Caco-2 (cell line): ENCODE results near the gene CDC42BPA. TPM values are rescaled to one million over a fixed set of nuclear protein-coding genes. Genes with fewer than 3 reads are reported as not detected.

Source experiments
- BruUV-seq: library from RNA; stranded (reverse); fragments of 400-500 nt; replicated peaks from 2 replicates; lab custom pipeline; 2021; lab: Mats Ljungman, UMichigan
- CTCF ChIA-PET: fragments of 300-600 bp; sonication (Branson Sonifier 250); formaldehyde crosslinking; loops from one replicate; lab custom pipeline; 2022; ENCODE audit warnings: antibody characterized with exemption; lab: Charles Lee
- POLR2A ChIA-PET: fragments of 300-600 bp; sonication (Branson Sonifier 250); formaldehyde crosslinking; loops from one replicate; lab custom pipeline; 2022; ENCODE audit warnings: antibody characterized with exemption; lab: Charles Lee
- DNase-seq, 2 experiments: peaks; one replicate each; pipeline versions ENCODE4 v3.0.0 to v3.0.0-alpha.2; 2020 to 2022
- H3K27me3 ChIP-seq: replicated peaks from 2 replicates; pipeline ENCODE4 v1.6.0; 2011; ENCODE audit warnings: low read length; ENCODE audit not compliant: control insufficient read depth, insufficient read depth
- H3K36me3 ChIP-seq: 2 replicates; pipeline ENCODE4 v1.5.1; 2011; ENCODE audit warnings: low read length; ENCODE audit not compliant: control insufficient read depth, insufficient read depth
- H3K4me1 ChIP-seq: fragments of 250-450 bp; sonication (Bioruptor Pico); 2 replicates; pipeline ENCODE4 v1.5.1; 2020; ENCODE audit warnings: mild to moderate bottlenecking
- H3K4me3 ChIP-seq: 2 replicates; pipeline ENCODE4 v1.5.1; 2011; ENCODE audit warnings: low read depth, mild to moderate bottlenecking, control low read depth, low read length
- H3K9me3 ChIP-seq: fragments of 250-450 bp; sonication (Bioruptor Pico); 2 replicates; pipeline ENCODE4 v1.5.1; 2020; ENCODE audit warnings: mild to moderate bottlenecking, moderate library complexity
- H3K27ac Mint-ChIP-seq: one replicate; pipeline ENCODE4 v1.8.0; 2022; ENCODE audit warnings: mixed read lengths; ENCODE audit not compliant: unreplicated experiment
- H3K27me3 Mint-ChIP-seq: one replicate; pipeline ENCODE4 v1.8.0; 2022; ENCODE audit warnings: mixed read lengths; ENCODE audit not compliant: insufficient read depth, unreplicated experiment
- H3K36me3 Mint-ChIP-seq: one replicate; pipeline ENCODE4 v1.8.0; 2022; ENCODE audit warnings: mild to moderate bottlenecking, mixed read lengths; ENCODE audit not compliant: insufficient read depth, unreplicated experiment
- H3K4me1 Mint-ChIP-seq: one replicate; pipeline ENCODE4 v1.8.0; 2022; ENCODE audit warnings: low read depth, mixed read lengths; ENCODE audit not compliant: unreplicated experiment
- H3K4me3 Mint-ChIP-seq: one replicate; pipeline ENCODE4 v1.8.0; 2022; ENCODE audit warnings: mild to moderate bottlenecking, moderate library complexity, mixed read lengths; ENCODE audit not compliant: unreplicated experiment
- H3K9me3 Mint-ChIP-seq: one replicate; pipeline ENCODE4 v1.8.0; 2022; ENCODE audit warnings: mixed read lengths; ENCODE audit not compliant: unreplicated experiment
- intact Hi-C: fragments of 100-400 bp; cut with micrococcal nuclease; formaldehyde crosslinking; loops from one replicate; pipeline ENCODE4 v1.10.0; 2022; ENCODE audit not compliant: unreplicated experiment
- total RNA-seq: library from RNA; stranded (reverse); gene quantifications from 2 replicates; pipeline ENCODE4 v1.2.3, GENCODE V29; 2022
- TF ChIP-seq, protein P1 (sequence below), 2 experiments: fragments of 200-600 bp in 1 of 2; IDR thresholded peaks; 1 replicate in 1 of 2; 2 replicates in 1 of 2; pipeline versions ENCODE4 v1.5.1 to v1.8.0; 2011 to 2022; ENCODE audit warnings: antibody characterized with exemption in 1 of 2, control low read depth in 1 of 2, inconsistent platforms in 1 of 2, low read depth in 1 of 2, low read length in 1 of 2, mild to moderate bottlenecking in 1 of 2, moderate library complexity in 1 of 2; ENCODE audit not compliant: insufficient read depth in 1 of 2, severe bottlenecking in 1 of 2, unreplicated experiment in 1 of 2

CDC42BPA gene
- total RNA-seq, 1 experiment from 2014 or later: 38.3 TPM

DNA sequence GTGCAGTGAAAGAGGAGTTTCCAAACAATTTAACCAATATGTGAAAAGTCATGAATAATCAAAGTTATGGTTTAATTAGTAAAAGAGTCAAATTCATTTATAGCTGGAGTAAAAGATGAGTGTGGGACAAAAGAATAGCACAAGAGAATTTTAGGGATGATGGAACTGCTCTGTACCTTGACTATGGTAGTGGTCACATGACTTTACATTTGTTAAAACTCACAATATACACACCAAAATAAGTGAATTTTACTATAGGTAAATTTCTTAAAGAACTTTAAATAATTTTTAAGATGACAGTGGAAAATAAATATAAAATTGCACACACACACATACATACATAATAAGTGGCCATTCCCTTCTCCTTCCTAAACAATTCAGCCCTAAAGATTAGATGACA, 13.6 kb downstream of the CDC42BPA start:
- no TSS peak for BruUV-seq
- Histone ChIP-seq H3K36me3 (no peaks in the 10 kb centered on the region), H3K27me3 (no peaks in the 10 kb centered on the region), H3K4me1 (no peaks in the 10 kb centered on the region), H3K4me3 (no peak overlapping the region), H3K9me3 (no peaks in the 10 kb centered on the region)
- TF ChIP-seq, protein P1, sequence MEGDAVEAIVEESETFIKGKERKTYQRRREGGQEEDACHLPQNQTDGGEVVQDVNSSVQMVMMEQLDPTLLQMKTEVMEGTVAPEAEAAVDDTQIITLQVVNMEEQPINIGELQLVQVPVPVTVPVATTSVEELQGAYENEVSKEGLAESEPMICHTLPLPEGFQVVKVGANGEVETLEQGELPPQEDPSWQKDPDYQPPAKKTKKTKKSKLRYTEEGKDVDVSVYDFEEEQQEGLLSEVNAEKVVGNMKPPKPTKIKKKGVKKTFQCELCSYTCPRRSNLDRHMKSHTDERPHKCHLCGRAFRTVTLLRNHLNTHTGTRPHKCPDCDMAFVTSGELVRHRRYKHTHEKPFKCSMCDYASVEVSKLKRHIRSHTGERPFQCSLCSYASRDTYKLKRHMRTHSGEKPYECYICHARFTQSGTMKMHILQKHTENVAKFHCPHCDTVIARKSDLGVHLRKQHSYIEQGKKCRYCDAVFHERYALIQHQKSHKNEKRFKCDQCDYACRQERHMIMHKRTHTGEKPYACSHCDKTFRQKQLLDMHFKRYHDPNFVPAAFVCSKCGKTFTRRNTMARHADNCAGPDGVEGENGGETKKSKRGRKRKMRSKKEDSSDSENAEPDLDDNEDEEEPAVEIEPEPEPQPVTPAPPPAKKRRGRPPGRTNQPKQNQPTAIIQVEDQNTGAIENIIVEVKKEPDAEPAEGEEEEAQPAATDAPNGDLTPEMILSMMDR (IDR thresholded peaks at IDR 0.05; ENCODE audit: insufficient read depth in 1 of 2, low read depth in 1 of 2, low read length in 1 of 2, severe bottlenecking in 1 of 2, unreplicated experiment in 1 of 2): no peak
- intact Hi-C loops: no loop called here
- H3K27me3 Mint-ChIP-seq: no peaks in the 10 kb centered on the region
- no peak overlapping the region for H3K27ac Mint-ChIP-seq
- POLR2A ChIA-PET: no interaction called here
- H3K36me3 Mint-ChIP-seq: no peaks in the 10 kb centered on the region
- no peak for DNase-seq
- H3K4me1 Mint-ChIP-seq: peaks cover 6% of the 10 kb centered on the region
- CTCF ChIA-PET: no interaction called here
- H3K4me3 Mint-ChIP-seq: no peak overlapping the region
- no peaks in the 10 kb centered on the region for H3K9me3 Mint-ChIP-seq

- CTCF ChIA-PET: no interaction called here
- H3K9me3 Mint-ChIP-seq: no peaks in the 10 kb centered on the region
These were observed 14.6 kb downstream of the CDC42BPA start for GRCh38 chr1:227303662-227304061.

GRCh38 chr1:227300682-227301081, 17.6 kb downstream of the CDC42BPA start:
- Mint-ChIP-seq H3K27me3 (no peaks in the 10 kb centered on the region), H3K4me1 (no peaks in the 10 kb centered on the region), H3K27ac (no peak overlapping the region), H3K4me3 (no peak overlapping the region), H3K9me3 (peaks cover 6% of the 10 kb centered on the region), H3K36me3 (no peaks in the 10 kb centered on the region)
- BruUV-seq: no TSS peak
- H3K4me1 ChIP-seq: no peaks in the 10 kb centered on the region
- CTCF ChIA-PET: no interaction called here
- H3K4me3 ChIP-seq: no peak overlapping the region
- intact Hi-C loops: no loop called here
- POLR2A ChIA-PET: no interaction called here
- DNase-seq: no peak
- TF ChIP-seq, protein P1 (IDR thresholded peaks at IDR 0.05; ENCODE audit: insufficient read depth in 1 of 2, low read depth in 1 of 2, low read length in 1 of 2, severe bottlenecking in 1 of 2, unreplicated experiment in 1 of 2): no peak
- H3K36me3 ChIP-seq: no peaks in the 10 kb centered on the region
- H3K9me3 ChIP-seq: no peaks in the 10 kb centered on the region
- H3K27me3 ChIP-seq: no peaks in the 10 kb centered on the region

More at GRCh38 chr1:227303662-227304061, 14.6 kb downstream of the CDC42BPA start:
- Histone ChIP-seq H3K9me3 (no peaks in the 10 kb centered on the region), H3K4me3 (no peak overlapping the region), H3K36me3 (no peaks in the 10 kb centered on the region), H3K27me3 (no peaks in the 10 kb centered on the region), H3K4me1 (no peaks in the 10 kb centered on the region)
- Mint-ChIP-seq H3K4me3 (no peak overlapping the region), H3K27me3 (no peaks in the 10 kb centered on the region), H3K4me1 (peaks cover 2% of the 10 kb centered on the region), H3K36me3 (no peaks in the 10 kb centered on the region), H3K27ac (no peak overlapping the region)
- TF ChIP-seq, protein P1 (IDR thresholded peaks at IDR 0.05; ENCODE audit: insufficient read depth in 1 of 2, low read depth in 1 of 2, low read length in 1 of 2, severe bottlenecking in 1 of 2, unreplicated experiment in 1 of 2): no peak
- no peak for DNase-seq
- BruUV-seq: no TSS peak
- POLR2A ChIA-PET: no interaction called here
- intact Hi-C loops: no loop called here
